Measurements from ENCODE around the gene SMIM38.
"Not testable (repeated sequence)": the region's sequence is repeated elsewhere in the genome, so short reads cannot be mapped to it uniquely, and the experiment has no call there.

Gene SMIM38

GRCh38 chr11:69140161-69140560, 15.6 kb upstream of the SMIM38 start:
- not testable (repeated sequence) for H3K36me3 ChIP-seq (ENCODE audit: control insufficient read depth in 2 of 2, insufficient read depth in 2 of 2, low read length in 2 of 2); H3K9ac ChIP-seq (ENCODE audit: low read length in 2 of 2); H3K27ac ChIP-seq (ENCODE audit: low read length); H3K4me3 ChIP-seq (ENCODE audit: low read length in 2 of 2); H3K27me3 ChIP-seq (ENCODE audit: control insufficient read depth in 1 of 2, insufficient read depth in 2 of 2, low read length in 2 of 2); H3K9me3 ChIP-seq (ENCODE audit: control insufficient read depth in 2 of 2, low read length in 2 of 2); H3K4me1 ChIP-seq (ENCODE audit: control insufficient read depth, insufficient read depth, low read length)

- no peaks in the 10 kb centered on the region for H3K27me3 ChIP-seq (ENCODE audit: control insufficient read depth in 1 of 2, insufficient read depth in 2 of 2, low read length in 2 of 2)
- no peaks in the 10 kb centered on the region for H3K4me1 ChIP-seq (ENCODE audit: control insufficient read depth, insufficient read depth, low read length)
- peaks cover 2 to 4% of the 10 kb centered on the region in 2 donors for H3K36me3 ChIP-seq (ENCODE audit: control insufficient read depth in 2 of 2, insufficient read depth in 2 of 2, low read length in 2 of 2)
- H3K9me3 ChIP-seq (ENCODE audit: control insufficient read depth in 2 of 2, low read length in 2 of 2) = peaks cover under 1 to 4% of the 10 kb centered on the region in 2 donors
- H3K9ac ChIP-seq (ENCODE audit: low read length in 2 of 2) = no peak overlapping the region
- H3K4me3 ChIP-seq (ENCODE audit: low read length in 2 of 2) = no peak overlapping the region
- H3K27ac ChIP-seq (ENCODE audit: low read length) = no peak overlapping the region
Measured at GRCh38 chr11:69140635-69141034, 15.1 kb upstream of the SMIM38 start.

DNA sequence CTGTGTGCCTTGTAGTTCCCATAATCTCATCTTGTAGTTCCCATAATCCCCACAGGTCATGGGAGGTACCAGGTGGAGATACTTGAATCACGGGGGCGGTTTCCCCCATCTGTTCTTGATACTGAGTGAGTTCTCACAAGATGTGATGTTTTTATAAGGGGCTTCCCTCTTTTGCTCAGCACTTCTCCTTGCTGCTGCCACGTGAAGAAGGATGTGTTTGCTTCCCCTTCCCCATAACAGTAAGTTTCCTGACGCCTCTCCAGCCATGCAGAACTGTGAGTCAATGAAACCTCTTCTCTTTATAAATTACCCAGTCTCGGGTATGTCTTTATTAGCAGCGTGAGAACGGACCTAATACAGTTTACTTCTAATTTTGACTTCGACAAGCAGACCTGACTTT, 14.0 kb upstream of the SMIM38 start:
- Histone ChIP-seq H3K36me3 (ENCODE audit: control insufficient read depth in 2 of 2, insufficient read depth in 2 of 2, low read length in 2 of 2) (peaks cover 2 to 4% of the 10 kb centered on the region in 2 donors), H3K4me1 (ENCODE audit: control insufficient read depth, insufficient read depth, low read length) (no peaks in the 10 kb centered on the region), H3K27ac (ENCODE audit: low read length) (no peak overlapping the region), H3K27me3 (ENCODE audit: control insufficient read depth in 1 of 2, insufficient read depth in 2 of 2, low read length in 2 of 2) (no peaks in the 10 kb centered on the region), H3K9ac (ENCODE audit: low read length in 2 of 2) (no peak overlapping the region), H3K9me3 (ENCODE audit: control insufficient read depth in 2 of 2, low read length in 2 of 2) (peaks cover 7 to 9% of the 10 kb centered on the region in 2 donors), H3K4me3 (ENCODE audit: low read length in 2 of 2) (no peak overlapping the region)

GRCh38 chr11:69142895-69143294, 12.8 kb upstream of the SMIM38 start:
- no peaks in the 10 kb centered on the region for H3K27me3 ChIP-seq (ENCODE audit: control insufficient read depth in 1 of 2, insufficient read depth in 2 of 2, low read length in 2 of 2)
- H3K9me3 ChIP-seq (ENCODE audit: control insufficient read depth in 2 of 2, low read length in 2 of 2) = peaks cover 9 to 13% of the 10 kb centered on the region in 2 donors
- H3K27ac ChIP-seq (ENCODE audit: low read length) = no peak overlapping the region
- H3K36me3 ChIP-seq (ENCODE audit: control insufficient read depth in 2 of 2, insufficient read depth in 2 of 2, low read length in 2 of 2) = peaks cover 2 to 4% of the 10 kb centered on the region in 2 donors
- no peak overlapping the region for H3K9ac ChIP-seq (ENCODE audit: low read length in 2 of 2)
- no peaks in the 10 kb centered on the region for H3K4me1 ChIP-seq (ENCODE audit: control insufficient read depth, insufficient read depth, low read length)
- H3K4me3 ChIP-seq (ENCODE audit: low read length in 2 of 2) = no peak overlapping the region

DNA sequence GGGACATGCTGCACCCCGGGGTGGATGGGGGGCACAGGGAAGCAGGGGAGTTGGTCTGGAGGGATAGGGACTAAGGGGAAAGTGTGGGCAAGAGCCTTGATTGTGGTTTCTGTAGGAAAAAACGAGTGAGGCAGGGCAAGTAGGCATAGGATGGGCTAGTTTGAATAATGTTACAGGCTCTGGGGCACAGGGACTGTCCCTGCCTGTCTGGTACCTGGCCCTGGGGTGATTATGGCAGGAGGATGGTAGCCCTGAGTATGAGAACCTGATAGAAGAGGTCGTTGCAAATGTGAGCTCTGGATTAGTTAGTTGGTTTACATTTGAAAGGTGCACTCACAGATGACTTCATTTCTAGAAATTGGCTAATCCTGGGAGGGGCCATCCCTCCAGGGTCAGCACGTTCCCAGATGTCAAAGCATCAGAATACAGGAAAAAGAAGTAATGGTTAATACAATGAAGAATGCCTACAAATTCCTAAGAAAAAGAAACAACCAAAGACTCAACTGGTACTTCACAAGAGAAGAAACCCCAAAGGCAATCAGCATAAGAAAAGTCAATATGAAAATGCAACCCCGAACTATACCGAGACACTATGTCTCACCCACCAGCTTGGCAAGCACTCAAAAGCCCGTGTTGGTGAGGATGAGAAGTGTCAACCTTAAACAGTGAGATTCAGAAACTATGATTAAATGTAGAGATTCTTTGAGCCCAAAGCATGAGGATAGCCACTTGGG, 11.3 kb upstream of the SMIM38 start:
- Histone ChIP-seq H3K9ac (ENCODE audit: low read length in 2 of 2) (no peak overlapping the region), H3K27ac (ENCODE audit: low read length) (no peak overlapping the region), H3K4me3 (ENCODE audit: low read length in 2 of 2) (no peak overlapping the region), H3K9me3 (ENCODE audit: control insufficient read depth in 2 of 2, low read length in 2 of 2) (peaks cover 9 to 13% of the 10 kb centered on the region in 2 donors), H3K36me3 (ENCODE audit: control insufficient read depth in 2 of 2, insufficient read depth in 2 of 2, low read length in 2 of 2) (no peaks in the 10 kb centered on the region), H3K4me1 (ENCODE audit: control insufficient read depth, insufficient read depth, low read length) (no peaks in the 10 kb centered on the region), H3K27me3 (ENCODE audit: control insufficient read depth in 1 of 2, insufficient read depth in 2 of 2, low read length in 2 of 2) (no peaks in the 10 kb centered on the region)

DNA sequence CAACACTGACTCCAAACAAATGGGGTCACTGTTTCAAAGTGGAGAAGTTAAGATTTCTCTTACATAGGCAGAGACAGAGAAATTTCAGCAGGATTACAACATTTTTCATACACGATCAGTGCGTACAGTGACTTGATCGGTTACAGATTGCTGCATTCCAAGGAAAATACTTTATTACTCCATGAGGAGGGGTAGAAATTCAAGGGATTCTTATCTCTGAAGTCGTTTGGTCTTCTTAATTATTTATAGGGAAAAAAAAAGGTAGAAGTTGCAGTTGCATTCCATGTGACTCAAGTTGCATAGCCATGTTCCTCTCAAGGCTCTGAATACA, 10.7 kb upstream of the SMIM38 start:
- Histone ChIP-seq H3K27ac (ENCODE audit: low read length) (no peak overlapping the region), H3K9me3 (ENCODE audit: control insufficient read depth in 2 of 2, low read length in 2 of 2) (peaks cover 9 to 13% of the 10 kb centered on the region in 2 donors), H3K9ac (ENCODE audit: low read length in 2 of 2) (no peak overlapping the region), H3K36me3 (ENCODE audit: control insufficient read depth in 2 of 2, insufficient read depth in 2 of 2, low read length in 2 of 2) (no peaks in the 10 kb centered on the region), H3K4me1 (ENCODE audit: control insufficient read depth, insufficient read depth, low read length) (no peaks in the 10 kb centered on the region), H3K4me3 (ENCODE audit: low read length in 2 of 2) (no peak overlapping the region), H3K27me3 (ENCODE audit: control insufficient read depth in 1 of 2, insufficient read depth in 2 of 2, low read length in 2 of 2) (no peaks in the 10 kb centered on the region)

DNA sequence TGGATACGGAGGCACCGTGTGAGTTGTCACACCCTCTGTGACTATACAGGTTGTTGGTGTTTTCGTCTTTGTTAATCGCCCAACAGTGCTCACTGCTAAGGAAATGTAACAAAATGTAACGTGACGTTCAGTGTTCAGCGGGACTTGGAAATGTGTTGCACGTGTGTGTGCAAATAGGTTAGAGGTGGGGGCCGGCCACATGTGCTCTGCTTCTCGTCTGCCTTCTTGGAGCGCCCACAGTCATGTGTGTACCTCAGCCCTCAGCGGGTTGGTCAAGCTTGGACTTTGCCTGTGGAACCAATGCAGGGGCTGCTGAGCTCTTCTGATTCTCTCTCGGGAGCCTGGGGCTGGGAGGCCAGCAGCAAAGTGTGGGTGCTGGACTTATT, 7.4 kb upstream of the SMIM38 start:
- peaks cover 9 to 13% of the 10 kb centered on the region in 2 donors for H3K9me3 ChIP-seq (ENCODE audit: control insufficient read depth in 2 of 2, low read length in 2 of 2)
- H3K4me3 ChIP-seq (ENCODE audit: low read length in 2 of 2) = no peak overlapping the region
- no peaks in the 10 kb centered on the region for H3K36me3 ChIP-seq (ENCODE audit: control insufficient read depth in 2 of 2, insufficient read depth in 2 of 2, low read length in 2 of 2)
- no peak overlapping the region for H3K27ac ChIP-seq (ENCODE audit: low read length)
- H3K27me3 ChIP-seq (ENCODE audit: control insufficient read depth in 1 of 2, insufficient read depth in 2 of 2, low read length in 2 of 2) = no peaks in the 10 kb centered on the region
- no peak overlapping the region for H3K9ac ChIP-seq (ENCODE audit: low read length in 2 of 2)
- no peaks in the 10 kb centered on the region for H3K4me1 ChIP-seq (ENCODE audit: control insufficient read depth, insufficient read depth, low read length)

GRCh38 chr11:69148806-69149205, 6.9 kb upstream of the SMIM38 start:
- Histone ChIP-seq H3K36me3 (ENCODE audit: control insufficient read depth in 2 of 2, insufficient read depth in 2 of 2, low read length in 2 of 2) (no peaks in the 10 kb centered on the region), H3K9ac (ENCODE audit: low read length in 2 of 2) (no peak overlapping the region), H3K27me3 (ENCODE audit: control insufficient read depth in 1 of 2, insufficient read depth in 2 of 2, low read length in 2 of 2) (no peaks in the 10 kb centered on the region), H3K27ac (ENCODE audit: low read length) (no peak overlapping the region), H3K9me3 (ENCODE audit: control insufficient read depth in 2 of 2, low read length in 2 of 2) (peaks cover 9 to 13% of the 10 kb centered on the region in 2 donors), H3K4me3 (ENCODE audit: low read length in 2 of 2) (no peak overlapping the region), H3K4me1 (ENCODE audit: control insufficient read depth, insufficient read depth, low read length) (no peaks in the 10 kb centered on the region)

DNA sequence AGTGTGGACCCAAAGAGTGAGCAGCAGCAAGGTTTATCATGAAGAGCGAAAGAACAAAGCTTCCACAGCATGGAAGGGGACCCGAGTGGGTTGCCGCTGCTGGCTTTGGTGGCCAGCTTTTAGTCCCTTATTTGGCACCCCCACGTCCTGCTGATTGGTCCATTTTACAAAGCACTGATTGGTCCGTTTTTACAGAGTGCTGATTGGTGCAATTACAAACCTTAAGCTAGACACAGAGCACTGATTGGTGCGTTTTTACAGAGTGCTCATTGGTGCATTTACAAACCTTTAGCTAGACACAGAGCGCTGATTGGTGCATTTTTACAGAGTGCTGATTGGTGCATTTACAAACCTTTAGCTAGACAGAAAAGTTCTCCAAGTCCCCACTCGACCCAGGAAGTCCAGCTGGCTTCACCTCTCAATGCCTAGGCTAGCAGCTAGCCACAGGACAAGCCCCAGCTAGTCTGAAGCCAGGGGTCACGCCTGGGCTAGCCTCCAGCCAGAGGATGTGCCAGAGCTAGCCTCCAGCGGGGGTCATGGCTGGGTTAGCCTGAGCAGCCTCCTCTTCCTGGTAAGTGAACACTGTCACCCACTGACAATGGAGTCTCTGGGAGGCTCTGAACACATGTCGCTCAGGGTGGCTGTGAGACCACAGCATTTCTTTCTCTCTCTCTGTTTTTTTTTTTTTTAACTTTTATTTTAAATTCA, 6.2 kb upstream of the SMIM38 start:
- H3K4me3 ChIP-seq (ENCODE audit: low read length in 2 of 2); H3K36me3 ChIP-seq (ENCODE audit: control insufficient read depth in 2 of 2, insufficient read depth in 2 of 2, low read length in 2 of 2); H3K4me1 ChIP-seq (ENCODE audit: control insufficient read depth, insufficient read depth, low read length); H3K9ac ChIP-seq (ENCODE audit: low read length in 2 of 2); H3K27me3 ChIP-seq (ENCODE audit: control insufficient read depth in 1 of 2, insufficient read depth in 2 of 2, low read length in 2 of 2); H3K27ac ChIP-seq (ENCODE audit: low read length): not testable (repeated sequence)
- peaks cover 9 to 13% of the 10 kb centered on the region in 2 donors for H3K9me3 ChIP-seq (ENCODE audit: control insufficient read depth in 2 of 2, low read length in 2 of 2)

- H3K27me3 ChIP-seq (ENCODE audit: control insufficient read depth in 1 of 2, insufficient read depth in 2 of 2, low read length in 2 of 2) = no peaks in the 10 kb centered on the region
- H3K27ac ChIP-seq (ENCODE audit: low read length) = no peak overlapping the region
- H3K36me3 ChIP-seq (ENCODE audit: control insufficient read depth in 2 of 2, insufficient read depth in 2 of 2, low read length in 2 of 2) = no peaks in the 10 kb centered on the region
- no peak overlapping the region for H3K9ac ChIP-seq (ENCODE audit: low read length in 2 of 2)
- no peak overlapping the region for H3K4me3 ChIP-seq (ENCODE audit: low read length in 2 of 2)
- H3K9me3 ChIP-seq (ENCODE audit: control insufficient read depth in 2 of 2, low read length in 2 of 2) = peaks cover 9 to 13% of the 10 kb centered on the region in 2 donors
- no peaks in the 10 kb centered on the region for H3K4me1 ChIP-seq (ENCODE audit: control insufficient read depth, insufficient read depth, low read length)
Measured at GRCh38 chr11:69150175-69150574, 5.6 kb upstream of the SMIM38 start.

- Histone ChIP-seq H3K4me3 (ENCODE audit: low read length in 2 of 2) (no peak overlapping the region), H3K27me3 (ENCODE audit: control insufficient read depth in 1 of 2, insufficient read depth in 2 of 2, low read length in 2 of 2) (no peaks in the 10 kb centered on the region), H3K9me3 (ENCODE audit: control insufficient read depth in 2 of 2, low read length in 2 of 2) (peaks cover 0 to 6% of the 10 kb centered on the region in 2 donors), H3K4me1 (ENCODE audit: control insufficient read depth, insufficient read depth, low read length) (peaks cover 4% of the 10 kb centered on the region), H3K36me3 (ENCODE audit: control insufficient read depth in 2 of 2, insufficient read depth in 2 of 2, low read length in 2 of 2) (no peaks in the 10 kb centered on the region), H3K27ac (ENCODE audit: low read length) (no peak overlapping the region), H3K9ac (ENCODE audit: low read length in 2 of 2) (no peak overlapping the region)
Measured at GRCh38 chr11:69151836-69152235, 3.9 kb upstream of the SMIM38 start.
